K562 (cell line): ENCODE data around the gene SRP72. TPM values are rescaled to one million over a fixed set of nuclear protein-coding genes. Genes with fewer than 3 reads are reported as not detected.

ENCODE experiments used
- ATAC-seq: fragments of 200-7000 bp; cut with Tn5 transposase; 3 replicates; pipeline ENCODE4 v1.9.1; 2020; ENCODE audit warnings: moderate library complexity
- BruUV-seq: library from RNA; stranded (reverse); fragments of 400-500 nt; replicated peaks from 2 replicates; lab custom pipeline; 2021; lab: Mats Ljungman, UMichigan
- CTCF ChIA-PET: fragments of 300-600 bp; formaldehyde crosslinking; extraction: SDS; loops from one replicate; lab custom pipeline; 2021; ENCODE audit warnings: low intra/inter-chr PET ratio; lab: Yijun Ruan, JAX
- POLR2A ChIA-PET: fragments of 300-600, 350-650 bp; sonication (Branson Sonifier 250); formaldehyde crosslinking; extraction: SDS; loops from one replicate; lab custom pipeline; 2021; ENCODE audit warnings: antibody characterized with exemption, inconsistent platforms; lab: Yijun Ruan, JAX
- DNase-seq, 4 experiments: peaks; one replicate each; pipeline versions ENCODE4 v3.0.0 to v3.0.0-alpha.2; 2011 to 2018; ENCODE audit warnings: low spot score in 3 of 4, mixed read lengths in 3 of 4; ENCODE audit errors: extremely low read depth in 1 of 4
- FAIRE-seq: peaks from 2 replicates; lab custom pipeline; 2011; peaks lifted over from hg19 to GRCh38; lab: Jason Lieb, UNC
- H2AFZ ChIP-seq: 2 replicates; pipeline ENCODE4 v1.6.0; 2011; ENCODE audit warnings: low read depth, low read length, control low read depth, inconsistent platforms
- H3K27ac ChIP-seq: fragments of 200-600 bp; 3 replicates; pipeline ENCODE4 v1.8.0; 2011; ENCODE audit warnings: low read depth, mild to moderate bottlenecking, control low read depth, inconsistent platforms, low read length, moderate library complexity, mixed read lengths; ENCODE audit errors: extremely low read depth
- H3K27me3 ChIP-seq, 2 experiments: fragments of 300-600 bp in 1 of 2; 2 replicates in 1 of 2; 3 replicates in 1 of 2; pipeline versions ENCODE4 v1.6.0 to v1.8.0; 2011; ENCODE audit warnings: inconsistent platforms in 2 of 2, low read length in 2 of 2, mild to moderate bottlenecking in 1 of 2, mixed read lengths in 1 of 2, moderate library complexity in 1 of 2; ENCODE audit not compliant: control insufficient read depth in 2 of 2, insufficient read depth in 2 of 2
- H3K36me3 ChIP-seq: fragments of 300-600 bp; 3 replicates; pipeline ENCODE4 v1.8.0; 2011; ENCODE audit warnings: mild to moderate bottlenecking, low read length, inconsistent platforms; ENCODE audit not compliant: control insufficient read depth, insufficient read depth
- H3K4me1 ChIP-seq, 2 experiments: fragments of 200-600 bp in 1 of 2; replicated peaks in 1 of 2; 2 replicates in 1 of 2; 3 replicates in 1 of 2; pipeline versions ENCODE4 v1.5.1 to v1.8.0; 2011; ENCODE audit warnings: inconsistent platforms in 2 of 2, low read length in 2 of 2, mild to moderate bottlenecking in 1 of 2, mixed read lengths in 1 of 2, moderate library complexity in 1 of 2; ENCODE audit not compliant: control insufficient read depth in 2 of 2, insufficient read depth in 2 of 2
- H3K4me2 ChIP-seq: 2 replicates; pipeline ENCODE4 v1.6.1; 2011; ENCODE audit warnings: low read length, control low read depth, inconsistent platforms, mixed read lengths; ENCODE audit not compliant: insufficient read depth
- H3K4me3 ChIP-seq: fragments of 200-600 bp; sonication (generic), shearing (Covaris generic); 2 replicates; pipeline ENCODE4 v1.5.1; 2016; ENCODE audit warnings: control low read depth, inconsistent platforms
- H3K79me2 ChIP-seq: fragments of 200-600 bp; 3 replicates; pipeline ENCODE4 v1.8.0; 2011; ENCODE audit warnings: low read length, inconsistent platforms; ENCODE audit not compliant: control insufficient read depth, insufficient read depth
- H3K9ac ChIP-seq, 2 experiments: 2 replicates each; pipeline versions ENCODE4 v1.6.0 to v1.6.1; 2011; ENCODE audit warnings: low read depth in 2 of 2, low read length in 2 of 2, control low read depth in 1 of 2, inconsistent platforms in 1 of 2, mild to moderate bottlenecking in 1 of 2, mixed read lengths in 1 of 2; ENCODE audit not compliant: insufficient read depth in 1 of 2
- H3K9me1 ChIP-seq: one replicate; pipeline ENCODE4 v1.6.0; 2011; ENCODE audit warnings: inconsistent platforms, mild to moderate bottlenecking, low read length, moderate library complexity; ENCODE audit not compliant: control insufficient read depth, insufficient read depth
- H3K9me3 ChIP-seq: replicated peaks from 2 replicates; pipeline ENCODE4 v1.5.1; 2011; ENCODE audit warnings: low read depth, low read length, inconsistent platforms; ENCODE audit not compliant: control insufficient read depth, insufficient read depth
- H4K20me1 ChIP-seq: replicated peaks from 2 replicates; pipeline ENCODE4 v1.6.1; 2011; ENCODE audit warnings: low read length, inconsistent platforms, mixed read lengths; ENCODE audit not compliant: control insufficient read depth, insufficient read depth
- GATA2 ChIP-seq: sonication (generic); formaldehyde crosslinking; IDR thresholded peaks from 2 replicates; pipeline ENCODE4 v1.4.0; 2020; ENCODE audit warnings: mild to moderate bottlenecking, missing genetic modification reagents
- SMARCA4 ChIP-seq: fragments of 450-650 bp; IDR thresholded peaks from 2 replicates; pipeline ENCODE4 v1.6.1; 2016
- WGBS: fragments of 100-300 bp; shearing (Covaris generic); methylation state at CpG from one replicate; pipeline ENCODE4 v1.1.6; 2016; ENCODE audit warnings: low coverage, mixed read lengths; ENCODE audit not compliant: insufficient coverage; ENCODE audit errors: missing lambda C conversion rate; 5-methylcytosine and 5-hydroxymethylcytosine counted together
- in situ Hi-C: fragments of 300-500 bp; cut with MboI; formaldehyde crosslinking; loops from 4 replicates; pipeline ENCODE4 v1.15.0; 2018; ENCODE audit warnings: inconsistent platforms, mixed read lengths
- intact Hi-C: fragments of 100-400 bp; cut with micrococcal nuclease; formaldehyde crosslinking; loops from 2 replicates; pipeline ENCODE4 v1.14.2; 2022
- polyA plus RNA-seq, 8 experiments: library from polyadenylated mRNA; depleted of rRNA in 4 of 8; stranded (reverse) in 5 of 8; unstranded in 3 of 8; fragments of >200 nt; fragmentation: Nextera tagmentation in 2 of 8; fragmentation: Illumina TruSeq in 1 of 8; extraction: Ambion mirVana in 2 of 8; extraction: Trizol in 1 of 8; gene quantifications; 2 replicates each; pipeline versions ENCODE4 v1.2.1 to v1.2.3, GENCODE V29; 2011 to 2014; ENCODE audit warnings: inconsistent platforms in 1 of 8, missing spikeins in 1 of 8
- total RNA-seq, 7 experiments: library from RNA; depleted of rRNA in 6 of 7; stranded (reverse); fragments of >200 nt in 6 of 7; fragmentation: Illumina TruSeq in 2 of 7; extraction: Trizol in 2 of 7; gene quantifications; 2 replicates each; pipeline versions ENCODE4 v1.2.1 to v1.2.3, GENCODE V29; 2011 to 2021; ENCODE audit warnings: low replicate concordance in 1 of 7
- TF ChIP-seq, protein P1 (sequence below): fragments of 250-450 bp; sonication (Bioruptor Pico); IDR thresholded peaks from 2 replicates; pipeline ENCODE4 v1.4.0; 2020; ENCODE audit warnings: mild to moderate bottlenecking, moderate library complexity, borderline replicate concordance

The SRP72 gene
- total and polyA plus RNA-seq, 9 of the 15 experiments (the other 6 are each of a cell fraction or from before 2014, with no cell fraction given): 124 to 341 (median 202) TPM

DNA sequence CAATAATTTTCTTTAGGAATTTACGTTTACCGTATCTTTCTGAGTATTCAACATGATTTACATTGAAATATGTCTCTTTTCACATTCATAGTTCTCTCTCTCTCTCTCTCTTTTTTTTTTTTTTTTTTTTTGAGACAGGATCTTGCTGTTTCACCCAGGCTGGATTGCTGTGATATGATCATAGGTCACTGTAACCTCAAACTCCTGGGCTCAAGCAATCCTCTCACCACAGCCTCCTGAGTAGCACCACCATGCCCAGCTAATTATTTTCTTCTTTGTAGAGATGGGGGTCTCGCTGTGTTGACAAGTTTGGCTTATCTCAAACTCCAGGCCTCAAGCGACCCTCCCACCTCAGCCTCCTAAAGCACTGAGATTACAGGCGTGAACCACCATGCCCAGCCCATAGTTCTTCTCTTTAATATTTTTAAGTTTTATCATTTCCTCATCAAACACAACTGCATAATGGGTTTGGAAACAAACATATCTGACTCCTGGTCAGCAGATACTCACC is 9.8 kb downstream of the SRP72 start (continued):
- TF ChIP-seq SMARCA4: 0 out of 2 replicates have a peak, but pooled peaks have one; percentile 28
- 0 out of 2 replicates have a peak, but pooled peaks have one; percentile 10 for TF ChIP-seq GATA2 (CRISPR knock-in tag)

DNA sequence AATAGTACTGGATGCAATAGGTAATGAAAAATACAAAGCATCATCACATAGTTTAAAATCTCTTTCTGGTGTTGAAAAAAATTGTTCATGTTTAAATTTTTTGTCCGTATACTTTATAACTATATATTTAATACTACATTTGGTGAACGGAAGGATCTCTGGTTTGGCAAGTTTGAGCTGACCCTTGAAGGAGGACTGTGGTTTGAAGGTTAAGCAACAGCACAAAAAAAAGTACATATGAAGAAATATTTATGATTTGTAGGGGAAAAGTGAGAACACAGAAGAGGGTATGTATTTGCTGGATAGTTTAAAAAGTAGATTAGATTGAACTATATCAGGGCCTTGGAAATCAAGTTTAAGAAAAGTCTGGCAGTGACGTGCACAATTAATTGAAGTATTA is 13.3 kb downstream of the SRP72 start:
- intact Hi-C loops: no loop called here

More for the DNA sequence above, 13.3 kb downstream of the SRP72 start:
- no peak overlapping the region for H3K4me2 ChIP-seq
- TF ChIP-seq, protein P1, sequence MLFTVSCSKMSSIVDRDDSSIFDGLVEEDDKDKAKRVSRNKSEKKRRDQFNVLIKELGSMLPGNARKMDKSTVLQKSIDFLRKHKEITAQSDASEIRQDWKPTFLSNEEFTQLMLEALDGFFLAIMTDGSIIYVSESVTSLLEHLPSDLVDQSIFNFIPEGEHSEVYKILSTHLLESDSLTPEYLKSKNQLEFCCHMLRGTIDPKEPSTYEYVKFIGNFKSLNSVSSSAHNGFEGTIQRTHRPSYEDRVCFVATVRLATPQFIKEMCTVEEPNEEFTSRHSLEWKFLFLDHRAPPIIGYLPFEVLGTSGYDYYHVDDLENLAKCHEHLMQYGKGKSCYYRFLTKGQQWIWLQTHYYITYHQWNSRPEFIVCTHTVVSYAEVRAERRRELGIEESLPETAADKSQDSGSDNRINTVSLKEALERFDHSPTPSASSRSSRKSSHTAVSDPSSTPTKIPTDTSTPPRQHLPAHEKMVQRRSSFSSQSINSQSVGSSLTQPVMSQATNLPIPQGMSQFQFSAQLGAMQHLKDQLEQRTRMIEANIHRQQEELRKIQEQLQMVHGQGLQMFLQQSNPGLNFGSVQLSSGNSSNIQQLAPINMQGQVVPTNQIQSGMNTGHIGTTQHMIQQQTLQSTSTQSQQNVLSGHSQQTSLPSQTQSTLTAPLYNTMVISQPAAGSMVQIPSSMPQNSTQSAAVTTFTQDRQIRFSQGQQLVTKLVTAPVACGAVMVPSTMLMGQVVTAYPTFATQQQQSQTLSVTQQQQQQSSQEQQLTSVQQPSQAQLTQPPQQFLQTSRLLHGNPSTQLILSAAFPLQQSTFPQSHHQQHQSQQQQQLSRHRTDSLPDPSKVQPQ (CRISPR knock-in tag): no peak
- WGBS: 89% methylated on average over 3 of the region's 3 CpGs
- H3K9me3 ChIP-seq: no peaks in the 10 kb centered on the region
- no peaks in the 10 kb centered on the region for H4K20me1 ChIP-seq
- DNase-seq: no peak
- no peak overlapping the region for H3K27ac ChIP-seq
- in situ Hi-C loops: no loop called here
- BruUV-seq: no TSS peak
- no peaks in the 10 kb centered on the region for H3K79me2 ChIP-seq
- H3K9me1 ChIP-seq: no peaks in the 10 kb centered on the region
- FAIRE-seq: no peak
- no peaks in the 10 kb centered on the region for H3K27me3 ChIP-seq
- no peak overlapping the region for H3K4me3 ChIP-seq
- no peak overlapping the region for H2AFZ ChIP-seq
- H3K36me3 ChIP-seq: peaks cover 94% of the 10 kb centered on the region
- CTCF ChIA-PET: no interaction called here
- no peak for ATAC-seq
- POLR2A ChIA-PET: interaction anchor here (1.2 kb wide), 1 partner anchor 15 kb away, joined by 4 read pairs; no protein-coding TSS in a partner anchor
- H3K9ac ChIP-seq: no peak overlapping the region
- H3K4me1 ChIP-seq: peaks cover 0 to 4% of the 10 kb centered on the region in 2 experiments; a peak in 2 of 5 replicates
